Embryonic facial prominence (tissue), 1 donor: Measurements from ENCODE around the gene TOR1A.
A peak's percentile ranks its signal among the peaks of the same experiment; 100 is the strongest.

ENCODE experiments used
- DNase-seq: peaks from one replicate; pipeline ENCODE4 v3.0.0-alpha.2; 2016; ENCODE audit errors: extremely low spot score

Gene TOR1A

GRCh38 chr9:129851821-129852220 is 27.9 kb upstream of the TOR1A start:
- DNase-seq, result no peak

- DNase-seq, result no peak
These were observed 27.1 kb upstream of the TOR1A start for GRCh38 chr9:129850821-129851550.

- DNase-seq, result no peak
These were observed 26.0 kb upstream of the TOR1A start for GRCh38 chr9:129849901-129850300.

- DNase-seq, result no peak
These were observed 24.9 kb upstream of the TOR1A start for GRCh38 chr9:129848712-129849441.

GRCh38 chr9:129845373-129845772 is 21.4 kb upstream of the TOR1A start:
- no peak for DNase-seq

- DNase-seq, result no peak
These were observed 17.1 kb upstream of the TOR1A start for GRCh38 chr9:129841071-129841470.

- no peak for DNase-seq
These were observed 16.1 kb upstream of the TOR1A start for GRCh38 chr9:129840034-129840433.

- no peak for DNase-seq
These were observed 15.5 kb upstream of the TOR1A start for GRCh38 chr9:129839324-129840023.

- no peak for DNase-seq
These were observed 14.8 kb upstream of the TOR1A start for GRCh38 chr9:129838707-129839259.

- no peak for DNase-seq
These were observed 12.5 kb upstream of the TOR1A start for GRCh38 chr9:129836311-129837007.

GRCh38 chr9:129835860-129836223 is 11.9 kb upstream of the TOR1A start:
- no peak for DNase-seq

GRCh38 chr9:129835128-129835859 is 11.4 kb upstream of the TOR1A start, which contains the start of the genes C9orf78 and USP20:
TSS of gene C9orf78 (minus strand) at chr9:129835275. CDS start at chr9:129835221, 54 bp downstream.
TSS of gene USP20 (plus strand) at chr9:129835458. CDS start at chr9:129852556, 17,098 bp downstream.
- peak; percentile 93 for DNase-seq

- no peak for DNase-seq
These were observed 10.7 kb upstream of the TOR1A start for GRCh38 chr9:129834489-129835127.

- no peak for DNase-seq
These were observed 9.0 kb upstream of the TOR1A start for GRCh38 chr9:129832982-129833381.

GRCh38 chr9:129828969-129829368 is 5.0 kb upstream of the TOR1A start:
- no peak for DNase-seq

- DNase-seq, result no peak
These were observed 4.1 kb upstream of the TOR1A start for GRCh38 chr9:129828051-129828450.

- DNase-seq, result no peak
These were observed 2.8 kb upstream of the TOR1A start for GRCh38 chr9:129826759-129827158.

- DNase-seq, result no peak
These were observed 2.4 kb upstream of the TOR1A start for GRCh38 chr9:129826344-129826743.

GRCh38 chr9:129823542-129823934 is 398 bp downstream of the TOR1A start:
- DNase-seq, result no peak

- DNase-seq, result no peak
These were observed 916 bp downstream of the TOR1A start for GRCh38 chr9:129822898-129823541.
